ENCODE measurements around the gene NKAIN4. TPM values are rescaled to one million over a fixed set of nuclear protein-coding genes. Genes with fewer than 3 reads are reported as not detected.

NKAIN4 gene
- total RNA-seq, 1 donor from 2014 or later, result 3.0 TPM

- Mint-ChIP-seq H3K9me3 (ENCODE audit: low read depth) (no peaks in the 10 kb centered on the region), H3K4me1 (ENCODE audit: low read depth) (peaks cover 53% of the 10 kb centered on the region), H3K27ac (ENCODE audit: unreplicated experiment) (peak overlapping the region; percentile 98), H3K4me3 (ENCODE audit: unreplicated experiment) (no peak overlapping the region), H3K27me3 (ENCODE audit: low read depth) (no peaks in the 10 kb centered on the region), H3K36me3 (ENCODE audit: low read depth) (no peaks in the 10 kb centered on the region)
- TF ChIP-seq CTCF (IDR thresholded peaks at IDR 0.05), result no peak
- no peak for DNase-seq (ENCODE audit: low spot score)
Observed at GRCh38 chr20:63233061-63233344, 21.3 kb downstream of the NKAIN4 start.

GRCh38 chr20:63232235-63233060 is 21.8 kb downstream of the NKAIN4 start:
- DNase-seq (ENCODE audit: low spot score), result no peak
- H3K27ac Mint-ChIP-seq (ENCODE audit: unreplicated experiment), result peak overlapping the region; percentile 98
- H3K4me3 Mint-ChIP-seq (ENCODE audit: unreplicated experiment), result peak overlapping the region; percentile 41
- H3K36me3 Mint-ChIP-seq (ENCODE audit: low read depth), result no peaks in the 10 kb centered on the region
- H3K4me1 Mint-ChIP-seq (ENCODE audit: low read depth), result peaks cover 53% of the 10 kb centered on the region
- no peak for TF ChIP-seq CTCF (IDR thresholded peaks at IDR 0.05)
- H3K9me3 Mint-ChIP-seq (ENCODE audit: low read depth), result no peaks in the 10 kb centered on the region
- no peaks in the 10 kb centered on the region for H3K27me3 Mint-ChIP-seq (ENCODE audit: low read depth)

- Mint-ChIP-seq H3K9me3 (ENCODE audit: low read depth) (no peaks in the 10 kb centered on the region), H3K27me3 (ENCODE audit: low read depth) (no peaks in the 10 kb centered on the region), H3K4me3 (ENCODE audit: unreplicated experiment) (no peak overlapping the region), H3K4me1 (ENCODE audit: low read depth) (peaks cover 53% of the 10 kb centered on the region), H3K27ac (ENCODE audit: unreplicated experiment) (no peak overlapping the region), H3K36me3 (ENCODE audit: low read depth) (no peaks in the 10 kb centered on the region)
- peak; percentile 77 for TF ChIP-seq CTCF (IDR thresholded peaks at IDR 0.05)
- DNase-seq (ENCODE audit: low spot score), result no peak
Observed at GRCh38 chr20:63230800-63231268, 23.4 kb downstream of the NKAIN4 start.

- no peaks in the 10 kb centered on the region for H3K36me3 Mint-ChIP-seq (ENCODE audit: low read depth)
- no peak overlapping the region for H3K4me3 Mint-ChIP-seq (ENCODE audit: unreplicated experiment)
- DNase-seq (ENCODE audit: low spot score), result no peak
- peaks cover 60% of the 10 kb centered on the region for H3K4me1 Mint-ChIP-seq (ENCODE audit: low read depth)
- no peaks in the 10 kb centered on the region for H3K9me3 Mint-ChIP-seq (ENCODE audit: low read depth)
- TF ChIP-seq CTCF (IDR thresholded peaks at IDR 0.05), result no peak
- H3K27ac Mint-ChIP-seq (ENCODE audit: unreplicated experiment), result no peak overlapping the region
- H3K27me3 Mint-ChIP-seq (ENCODE audit: low read depth), result no peaks in the 10 kb centered on the region
Observed at GRCh38 chr20:63228806-63229205, 25.5 kb downstream of the NKAIN4 start.

GRCh38 chr20:63227260-63227659 is 27.0 kb downstream of the NKAIN4 start:
- Mint-ChIP-seq H3K9me3 (ENCODE audit: low read depth) (no peaks in the 10 kb centered on the region), H3K27me3 (ENCODE audit: low read depth) (no peaks in the 10 kb centered on the region), H3K4me3 (ENCODE audit: unreplicated experiment) (no peak overlapping the region), H3K36me3 (ENCODE audit: low read depth) (no peaks in the 10 kb centered on the region), H3K27ac (ENCODE audit: unreplicated experiment) (no peak overlapping the region), H3K4me1 (ENCODE audit: low read depth) (peaks cover 52% of the 10 kb centered on the region)
- no peak for TF ChIP-seq CTCF (IDR thresholded peaks at IDR 0.05)
- DNase-seq (ENCODE audit: low spot score), result no peak

Measured in chondrocyte (in vitro differentiated cells).